ENCODE data around the gene FAM72D.
"Not testable (repeated sequence)": the region's sequence is repeated elsewhere in the genome, so short reads cannot be mapped to it uniquely, and the experiment has no call there.

FAM72D gene

GRCh38 chr1:145095284-145096057 lies at the start of gene FAM72D, which contains the start of gene SRGAP2B:
FAM72D (plus strand) TSS chr1:145095974; CDS start chr1:145096848, 874 bp downstream.
SRGAP2B (minus strand) TSS chr1:145095328; CDS start chr1:145092901, 2,427 bp downstream.
- not testable (repeated sequence) for DNase-seq (ENCODE audit: low read depth)

GRCh38 chr1:145047553-145047952 lies 48.2 kb upstream of the FAM72D start:
- DNase-seq (ENCODE audit: low read depth): not testable (repeated sequence)

- not testable (repeated sequence) for DNase-seq (ENCODE audit: low read depth)
Measured at GRCh38 chr1:145048181-145048856, 47.5 kb upstream of the FAM72D start.

- DNase-seq (ENCODE audit: low read depth): not testable (repeated sequence)
Measured at GRCh38 chr1:145052019-145052776, 43.6 kb upstream of the FAM72D start.

GRCh38 chr1:145053428-145053827 lies 42.3 kb upstream of the FAM72D start:
- not testable (repeated sequence) for DNase-seq (ENCODE audit: low read depth)

GRCh38 chr1:145055217-145055760 lies 40.5 kb upstream of the FAM72D start:
- DNase-seq (ENCODE audit: low read depth): not testable (repeated sequence)

- DNase-seq (ENCODE audit: low read depth): not testable (repeated sequence)
Measured at GRCh38 chr1:145058184-145058583, 37.6 kb upstream of the FAM72D start.

- DNase-seq (ENCODE audit: low read depth): not testable (repeated sequence)
Measured at GRCh38 chr1:145063285-145063684, 32.5 kb upstream of the FAM72D start.

- not testable (repeated sequence) for DNase-seq (ENCODE audit: low read depth)
Measured at GRCh38 chr1:145063941-145064648, 31.7 kb upstream of the FAM72D start.

- DNase-seq (ENCODE audit: low read depth): not testable (repeated sequence)
Measured at GRCh38 chr1:145065194-145065826, 30.5 kb upstream of the FAM72D start.

GRCh38 chr1:145066486-145066885 lies 29.3 kb upstream of the FAM72D start:
- not testable (repeated sequence) for DNase-seq (ENCODE audit: low read depth)

GRCh38 chr1:145071569-145071968 lies 24.2 kb upstream of the FAM72D start:
- not testable (repeated sequence) for DNase-seq (ENCODE audit: low read depth)

GRCh38 chr1:145074021-145074559 lies 21.7 kb upstream of the FAM72D start:
- not testable (repeated sequence) for DNase-seq (ENCODE audit: low read depth)

- DNase-seq (ENCODE audit: low read depth): not testable (repeated sequence)
Measured at GRCh38 chr1:145076877-145077276, 18.9 kb upstream of the FAM72D start.

GRCh38 chr1:145077872-145078786 lies 17.6 kb upstream of the FAM72D start:
- DNase-seq (ENCODE audit: low read depth): not testable (repeated sequence)

GRCh38 chr1:145078787-145079370 lies 16.9 kb upstream of the FAM72D start:
- not testable (repeated sequence) for DNase-seq (ENCODE audit: low read depth)

- DNase-seq (ENCODE audit: low read depth): not testable (repeated sequence)
Measured at GRCh38 chr1:145079737-145080136, 16.0 kb upstream of the FAM72D start.

- not testable (repeated sequence) for DNase-seq (ENCODE audit: low read depth)
Measured at GRCh38 chr1:145080193-145080592, 15.6 kb upstream of the FAM72D start.
